Upper lobe of left lung (tissue), 4 donors: ENCODE results near the gene SPEF2.

Experiments used
- EP300 ChIP-seq, 4 donors: sonication (generic); formaldehyde crosslinking; IDR thresholded peaks; one replicate each; pipeline ENCODE4 v1.5.1; 2017; ENCODE audit warnings: antibody characterized with exemption in 4 of 4, control low read depth in 2 of 4
- POLR2A ChIP-seq, 4 donors: fragments of 450-650 bp; IDR thresholded peaks; one replicate each; pipeline ENCODE4 v1.5.1; 2016 to 2017; ENCODE audit warnings: antibody characterized with exemption in 4 of 4, mild to moderate bottlenecking in 2 of 4
- POLR2AphosphoS5 ChIP-seq, 2 donors: sonication (generic); formaldehyde crosslinking; IDR thresholded peaks; one replicate each; pipeline ENCODE4 v1.5.1; 2017; ENCODE audit warnings: antibody characterized with exemption in 2 of 2
- TF ChIP-seq, protein P1 (sequence below), 6 experiments: fragments of 450-650 bp in 4 of 6; fragments of 200-600 bp in 2 of 6; sonication (generic) in 2 of 6; IDR thresholded peaks; one replicate each; pipeline ENCODE4 v1.5.1; 2016 to 2019; ENCODE audit warnings: antibody characterized with exemption in 6 of 6

DNA sequence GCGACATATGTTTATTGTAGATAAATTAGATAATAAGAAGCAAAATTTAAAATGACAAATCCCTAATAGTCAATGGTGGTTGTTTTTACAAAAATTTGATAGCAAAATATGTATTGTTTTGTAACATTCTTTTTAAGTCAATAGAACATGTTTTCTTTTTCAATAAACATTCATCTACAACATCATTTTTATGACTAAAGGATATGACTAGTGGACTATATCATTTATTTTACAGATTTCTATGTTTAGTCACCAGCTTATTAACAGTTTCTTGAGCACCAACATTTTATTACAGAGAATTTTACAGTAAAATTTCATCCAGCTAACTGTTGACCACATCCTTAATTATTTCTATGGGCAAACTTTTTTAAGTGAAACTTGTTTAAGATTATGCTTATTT lies 124.3 kb downstream of the SPEF2 start:
- TF ChIP-seq, protein P1, sequence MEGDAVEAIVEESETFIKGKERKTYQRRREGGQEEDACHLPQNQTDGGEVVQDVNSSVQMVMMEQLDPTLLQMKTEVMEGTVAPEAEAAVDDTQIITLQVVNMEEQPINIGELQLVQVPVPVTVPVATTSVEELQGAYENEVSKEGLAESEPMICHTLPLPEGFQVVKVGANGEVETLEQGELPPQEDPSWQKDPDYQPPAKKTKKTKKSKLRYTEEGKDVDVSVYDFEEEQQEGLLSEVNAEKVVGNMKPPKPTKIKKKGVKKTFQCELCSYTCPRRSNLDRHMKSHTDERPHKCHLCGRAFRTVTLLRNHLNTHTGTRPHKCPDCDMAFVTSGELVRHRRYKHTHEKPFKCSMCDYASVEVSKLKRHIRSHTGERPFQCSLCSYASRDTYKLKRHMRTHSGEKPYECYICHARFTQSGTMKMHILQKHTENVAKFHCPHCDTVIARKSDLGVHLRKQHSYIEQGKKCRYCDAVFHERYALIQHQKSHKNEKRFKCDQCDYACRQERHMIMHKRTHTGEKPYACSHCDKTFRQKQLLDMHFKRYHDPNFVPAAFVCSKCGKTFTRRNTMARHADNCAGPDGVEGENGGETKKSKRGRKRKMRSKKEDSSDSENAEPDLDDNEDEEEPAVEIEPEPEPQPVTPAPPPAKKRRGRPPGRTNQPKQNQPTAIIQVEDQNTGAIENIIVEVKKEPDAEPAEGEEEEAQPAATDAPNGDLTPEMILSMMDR (IDR thresholded peaks at IDR 0.05) = no peak
- TF ChIP-seq POLR2A (IDR thresholded peaks at IDR 0.05) (no peak), POLR2AphosphoS5 (IDR thresholded peaks at IDR 0.05) (no peak), EP300 (IDR thresholded peaks at IDR 0.05) (no peak)
